Mesendoderm (in vitro differentiated cells): ENCODE data around the gene NPAS3.

Experiments used
- DNase-seq: peaks from one replicate; pipeline ENCODE4 v3.0.0; 2013
- H2AK5ac ChIP-seq: 2 replicates; pipeline ENCODE4 v1.6.1; 2013; ENCODE audit warnings: low read length, inconsistent platforms
- H2BK120ac ChIP-seq: 2 replicates; pipeline ENCODE4 v1.6.1; 2013; ENCODE audit warnings: low read depth, mild to moderate bottlenecking, low read length, moderate library complexity, mixed read lengths
- H2BK15ac ChIP-seq: replicated peaks from 2 replicates; pipeline ENCODE4 v1.6.1; 2013; ENCODE audit warnings: low read depth, mild to moderate bottlenecking, moderate library complexity
- H2BK5ac ChIP-seq: 2 replicates; pipeline ENCODE4 v1.6.1; 2013; ENCODE audit warnings: low read length, inconsistent platforms
- H3K18ac ChIP-seq: 2 replicates; pipeline ENCODE4 v1.6.1; 2013; ENCODE audit warnings: mild to moderate bottlenecking, low read length, mixed read lengths
- H3K23ac ChIP-seq: one replicate; pipeline ENCODE4 v1.6.1; 2013; ENCODE audit warnings: low read length
- H3K27ac ChIP-seq: 2 replicates; pipeline ENCODE4 v1.5.1; 2013; ENCODE audit warnings: low read depth, mild to moderate bottlenecking, inconsistent platforms, low read length, moderate library complexity
- H3K27me3 ChIP-seq: 2 replicates; pipeline ENCODE4 v1.6.1; 2013; ENCODE audit warnings: low read length, control low read depth, mild to moderate bottlenecking, inconsistent platforms; ENCODE audit not compliant: insufficient read depth, poor library complexity
- H3K36me3 ChIP-seq: 2 replicates; pipeline ENCODE4 v1.6.1; 2013; ENCODE audit warnings: low read length, inconsistent platforms; ENCODE audit not compliant: control insufficient read depth, insufficient read depth
- H3K4ac ChIP-seq: one replicate; pipeline ENCODE4 v1.6.1; 2013; ENCODE audit warnings: low read depth, mild to moderate bottlenecking, low read length, moderate library complexity
- H3K4me1 ChIP-seq: 2 replicates; pipeline ENCODE4 v1.6.1; 2013; ENCODE audit warnings: low read depth, low read length, inconsistent platforms; ENCODE audit not compliant: control insufficient read depth
- H3K4me2 ChIP-seq: 2 replicates; pipeline ENCODE4 v1.6.1; 2013; ENCODE audit warnings: low read length
- H3K4me3 ChIP-seq: 2 replicates; pipeline ENCODE4 v1.5.1; 2013; ENCODE audit warnings: mild to moderate bottlenecking, low read length
- H3K56ac ChIP-seq: one replicate; pipeline ENCODE4 v1.6.1; 2013; ENCODE audit warnings: low read length
- H3K79me1 ChIP-seq: 2 replicates; pipeline ENCODE4 v1.6.1; 2013; ENCODE audit warnings: low read length, inconsistent platforms
- H3K79me2 ChIP-seq: 2 replicates; pipeline ENCODE4 v1.6.1; 2013; ENCODE audit warnings: mild to moderate bottlenecking, low read length; ENCODE audit not compliant: control insufficient read depth, insufficient read depth
- H3K9ac ChIP-seq: 2 replicates; pipeline ENCODE4 v1.6.1; 2013; ENCODE audit warnings: low read length, inconsistent platforms
- H4K5ac ChIP-seq: one replicate; pipeline ENCODE4 v1.6.1; 2013; ENCODE audit warnings: low read length
- H4K8ac ChIP-seq: one replicate; pipeline ENCODE4 v1.6.1; 2013; ENCODE audit warnings: low read depth, mild to moderate bottlenecking, control low read depth, low read length, moderate library complexity
- WGBS: extraction: QIAGEN DNeasy Blood & Tissue Kit; methylation state at CpG from one replicate; pipeline ENCODE4 v1.1.7; 2013; ENCODE audit warnings: low lambda C conversion rate, missing lambda C conversion rate; ENCODE audit not compliant: insufficient coverage; ENCODE audit errors: extremely low coverage; 5-methylcytosine and 5-hydroxymethylcytosine counted together

The NPAS3 gene

DNA sequence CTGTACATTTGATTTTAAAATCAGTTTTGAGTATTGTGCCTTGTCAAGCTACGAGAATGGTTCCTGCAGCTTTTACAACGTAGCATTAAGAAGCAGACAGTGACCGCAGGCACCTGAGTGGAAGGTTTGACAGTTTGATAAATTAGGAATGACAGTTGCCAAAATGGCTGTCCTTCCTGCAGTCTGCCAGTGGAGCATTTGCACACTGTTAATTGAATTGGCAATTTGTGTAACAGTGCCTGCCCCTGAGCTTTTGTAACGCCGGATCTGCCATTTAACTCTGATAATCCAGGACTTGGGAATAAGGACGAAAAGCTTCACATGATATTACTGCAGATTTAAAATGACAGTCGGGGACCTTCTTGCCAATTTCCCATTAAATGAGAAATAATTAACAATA, 385.3 kb downstream of the NPAS3 start:
- H3K4me2 ChIP-seq = no peak overlapping the region
- no peak overlapping the region for H3K4me3 ChIP-seq
- H3K4ac ChIP-seq = no peak overlapping the region
- H2AK5ac ChIP-seq = no peak overlapping the region
- H2BK5ac ChIP-seq = no peak overlapping the region
- no peak overlapping the region for H3K18ac ChIP-seq
- H3K79me1 ChIP-seq = no peaks in the 10 kb centered on the region
- H3K56ac ChIP-seq = no peak overlapping the region
- no peak overlapping the region for H3K9ac ChIP-seq
- H2BK15ac ChIP-seq = no peak overlapping the region
- no CpG with 5 or more reads among the region's 7 CpGs for WGBS
- no peak for DNase-seq
- H2BK120ac ChIP-seq = no peak overlapping the region
- no peaks in the 10 kb centered on the region for H3K36me3 ChIP-seq
- no peaks in the 10 kb centered on the region for H3K79me2 ChIP-seq
- H4K8ac ChIP-seq = no peak overlapping the region
- no peak overlapping the region for H3K27ac ChIP-seq
- H3K27me3 ChIP-seq = no peaks in the 10 kb centered on the region
- H3K23ac ChIP-seq = no peak overlapping the region
- no peaks in the 10 kb centered on the region for H3K4me1 ChIP-seq
- H4K5ac ChIP-seq = no peak overlapping the region

DNA sequence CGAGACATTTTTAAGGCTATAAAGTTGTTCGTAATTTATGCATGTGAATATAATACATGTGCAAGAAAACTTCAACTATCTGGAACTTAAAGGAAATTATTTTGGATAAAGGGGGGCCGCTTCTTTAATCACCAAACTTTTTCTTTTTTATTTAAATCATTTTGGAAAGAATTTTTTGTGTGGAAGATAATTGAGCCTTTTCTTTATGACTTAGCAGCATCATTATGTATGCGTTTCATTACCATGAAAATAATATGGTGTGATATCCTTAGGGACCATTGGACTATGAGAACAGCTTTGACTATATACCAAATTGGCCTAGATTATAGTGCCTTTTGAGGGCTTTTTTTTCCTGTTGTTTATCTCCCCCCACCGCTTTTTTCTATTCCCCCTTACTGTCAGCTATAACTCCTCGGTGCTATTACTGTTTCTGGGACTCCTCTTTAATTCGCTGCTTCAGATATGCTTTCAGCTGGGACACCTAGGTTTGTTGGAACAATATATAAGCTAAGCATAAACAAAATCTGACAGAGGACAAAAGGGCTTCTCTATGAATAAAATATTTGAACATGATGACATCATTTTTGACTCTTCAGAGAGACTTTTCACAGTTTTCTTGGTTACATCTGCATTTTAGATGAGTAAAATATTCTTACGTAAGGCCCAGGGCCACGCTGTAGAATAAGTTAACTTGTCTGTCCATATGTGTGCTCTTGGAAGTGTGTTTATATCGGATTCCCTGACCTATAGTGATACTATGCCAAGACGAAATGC, 392.7 kb downstream of the NPAS3 start:
- WGBS = no CpG with 5 or more reads among the region's 11 CpGs

DNA sequence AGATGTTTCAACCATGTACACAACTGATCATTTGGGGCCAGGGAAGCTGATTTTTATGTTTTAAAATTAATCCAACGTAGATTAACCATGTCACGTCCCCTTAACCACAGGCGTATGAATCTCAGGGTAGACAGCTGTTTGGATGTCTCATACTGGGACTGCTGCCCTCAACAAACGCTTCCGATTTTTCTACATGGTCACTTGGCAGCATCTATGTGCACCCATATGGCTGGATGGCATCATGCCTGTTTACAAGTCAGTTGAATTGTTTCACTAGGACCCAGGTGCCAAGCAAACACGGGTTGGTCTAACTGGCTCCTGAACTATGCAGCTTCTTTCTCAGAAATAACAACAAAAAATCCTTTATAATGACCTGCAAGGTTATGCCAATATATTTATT, 393.8 kb downstream of the NPAS3 start:
- no peak overlapping the region for H4K8ac ChIP-seq
- H3K79me1 ChIP-seq = no peaks in the 10 kb centered on the region
- no peak overlapping the region for H3K4me2 ChIP-seq
- no peak overlapping the region for H2BK5ac ChIP-seq
- H3K4me1 ChIP-seq = no peaks in the 10 kb centered on the region
- no peak overlapping the region for H3K23ac ChIP-seq
- no peak overlapping the region for H3K27ac ChIP-seq
- no peak overlapping the region for H3K9ac ChIP-seq
- no peak overlapping the region for H3K56ac ChIP-seq
- no CpG with 5 or more reads among the region's 6 CpGs for WGBS
- no peak overlapping the region for H3K4ac ChIP-seq
- H3K18ac ChIP-seq = no peak overlapping the region
- H3K4me3 ChIP-seq = no peak overlapping the region
- no peak overlapping the region for H4K5ac ChIP-seq
- H2BK120ac ChIP-seq = no peak overlapping the region
- H3K27me3 ChIP-seq = no peaks in the 10 kb centered on the region
- no peaks in the 10 kb centered on the region for H3K36me3 ChIP-seq
- no peaks in the 10 kb centered on the region for H3K79me2 ChIP-seq
- H2BK15ac ChIP-seq = no peak overlapping the region
- no peak for DNase-seq
- H2AK5ac ChIP-seq = no peak overlapping the region

More for the DNA sequence above, 392.7 kb downstream of the NPAS3 start:
- Histone ChIP-seq H3K4me1 (no peaks in the 10 kb centered on the region), H3K27me3 (no peaks in the 10 kb centered on the region), H3K9ac (no peak overlapping the region), H4K8ac (no peak overlapping the region), H3K79me2 (no peaks in the 10 kb centered on the region), H2AK5ac (no peak overlapping the region), H3K27ac (no peak overlapping the region), H4K5ac (no peak overlapping the region), H3K4me2 (no peak overlapping the region), H3K36me3 (no peaks in the 10 kb centered on the region), H2BK15ac (no peak overlapping the region), H3K18ac (no peak overlapping the region), H3K4me3 (no peak overlapping the region), H3K79me1 (no peaks in the 10 kb centered on the region), H3K23ac (no peak overlapping the region), H3K4ac (no peak overlapping the region), H2BK120ac (no peak overlapping the region), H3K56ac (no peak overlapping the region), H2BK5ac (no peak overlapping the region)
- DNase-seq = no peak

- DNase-seq = peak; percentile 73
- Histone ChIP-seq H3K27ac (no peak overlapping the region), H3K79me2 (no peaks in the 10 kb centered on the region), H3K4me3 (no peak overlapping the region), H2BK15ac (no peak overlapping the region), H3K4ac (no peak overlapping the region), H3K23ac (no peak overlapping the region), H2BK5ac (no peak overlapping the region), H3K18ac (no peak overlapping the region), H3K9ac (no peak overlapping the region), H2BK120ac (no peak overlapping the region), H3K56ac (no peak overlapping the region), H3K4me1 (no peaks in the 10 kb centered on the region), H3K4me2 (no peak overlapping the region), H2AK5ac (no peak overlapping the region), H3K27me3 (no peaks in the 10 kb centered on the region), H4K5ac (no peak overlapping the region), H3K36me3 (no peaks in the 10 kb centered on the region), H3K79me1 (no peaks in the 10 kb centered on the region), H4K8ac (no peak overlapping the region)
- WGBS = no CpG with 5 or more reads among the region's 4 CpGs
Observed at GRCh38 chr14:33335366-33335765, 396.7 kb downstream of the NPAS3 start.

GRCh38 chr14:33342299-33342974, 403.8 kb downstream of the NPAS3 start:
- no peak overlapping the region for H3K4me2 ChIP-seq
- no peak overlapping the region for H2BK5ac ChIP-seq
- H3K4me3 ChIP-seq = no peak overlapping the region
- no peaks in the 10 kb centered on the region for H3K79me1 ChIP-seq
- H3K27ac ChIP-seq = no peak overlapping the region
- no peaks in the 10 kb centered on the region for H3K27me3 ChIP-seq
- H3K36me3 ChIP-seq = no peaks in the 10 kb centered on the region
- peak; percentile 37 for DNase-seq
- no peaks in the 10 kb centered on the region for H3K79me2 ChIP-seq
- H3K18ac ChIP-seq = no peak overlapping the region
- H2AK5ac ChIP-seq = no peak overlapping the region
- no peak overlapping the region for H3K23ac ChIP-seq
- no CpG with 5 or more reads among the region's 3 CpGs for WGBS
- H3K4ac ChIP-seq = no peak overlapping the region
- H3K56ac ChIP-seq = no peak overlapping the region
- no peak overlapping the region for H3K9ac ChIP-seq
- no peak overlapping the region for H4K5ac ChIP-seq
- no peak overlapping the region for H2BK15ac ChIP-seq
- H4K8ac ChIP-seq = no peak overlapping the region
- peaks cover 3% of the 10 kb centered on the region for H3K4me1 ChIP-seq
- no peak overlapping the region for H2BK120ac ChIP-seq
